HepG2 (cell line): ENCODE measurements around the gene TEDC1. TPM values are rescaled to one million over a fixed set of nuclear protein-coding genes. Genes with fewer than 3 reads are reported as not detected.

Experiments
- CSRNP1 ChIP-seq: sonication (generic); formaldehyde crosslinking; IDR thresholded peaks from 2 replicates; pipeline ENCODE4 v1.8.1; 2023; ENCODE audit warnings: mild to moderate bottlenecking, missing genetic modification reagents
- DRAP1 ChIP-seq: IDR thresholded peaks from 2 replicates; pipeline ENCODE4 v1.6.1; 2016; ENCODE audit warnings: missing genetic modification reagents, missing compliant biosample characterization
- GATAD1 ChIP-seq: IDR thresholded peaks from 2 replicates; pipeline ENCODE4 v1.6.1; 2016; ENCODE audit warnings: missing genetic modification reagents, missing compliant biosample characterization
- MAF1 ChIP-seq: sonication (generic); formaldehyde crosslinking; IDR thresholded peaks from 2 replicates; pipeline ENCODE4 v1.5.0; 2020; ENCODE audit warnings: missing genetic modification reagents, borderline replicate concordance
- RARG ChIP-seq: sonication (generic); formaldehyde crosslinking; IDR thresholded peaks from 2 replicates; pipeline ENCODE4 v1.4.0; 2020; ENCODE audit warnings: low read depth, mild to moderate bottlenecking, missing genetic modification reagents
- SMC3 ChIP-seq: IDR thresholded peaks from 2 replicates; pipeline ENCODE4 v1.6.1; 2011; ENCODE audit warnings: low read length, improper control_type of control experiment
- SNAPC4 ChIP-seq: sonication (generic); formaldehyde crosslinking; IDR thresholded peaks from 2 replicates; pipeline ENCODE4 v1.4.0; 2020; ENCODE audit warnings: mild to moderate bottlenecking, missing genetic modification reagents
- TEF ChIP-seq: sonication (generic); formaldehyde crosslinking; IDR thresholded peaks from 2 replicates; pipeline ENCODE4 v1.5.0; 2020; ENCODE audit warnings: missing genetic modification reagents
- TOE1 ChIP-seq: sonication (generic); formaldehyde crosslinking; IDR thresholded peaks from 2 replicates; pipeline ENCODE4 v1.4.0; 2020; ENCODE audit warnings: mild to moderate bottlenecking, missing genetic modification reagents
- U2AF2 ChIP-seq: fragments of 200-400 bp; formaldehyde crosslinking; IDR thresholded peaks from 2 replicates; pipeline ENCODE4 v1.6.1; 2017; ENCODE audit warnings: low read depth, mild to moderate bottlenecking, low read length
- ZBTB3 ChIP-seq: sonication (generic); formaldehyde crosslinking; IDR thresholded peaks from 2 replicates; pipeline ENCODE4 v1.4.0; 2020; ENCODE audit warnings: low read depth, mild to moderate bottlenecking, moderate library complexity, missing genetic modification reagents, borderline replicate concordance
- ZBTB7B ChIP-seq: sonication (generic); formaldehyde crosslinking; IDR thresholded peaks from 2 replicates; pipeline ENCODE4 v1.4.0; 2020; ENCODE audit warnings: missing genetic modification reagents
- polyA plus RNA-seq, 8 experiments: library from polyadenylated mRNA; depleted of rRNA in 3 of 8; stranded (reverse) in 7 of 8; unstranded in 1 of 8; fragments of >200 nt; fragmentation: Illumina TruSeq in 4 of 8; extraction: Trizol in 4 of 8; gene quantifications; 2 replicates each; pipeline versions ENCODE4 v1.2.1 to v1.2.3, GENCODE V29; 2011 to 2016; ENCODE audit warnings: low read depth in 4 of 8, missing spikeins in 1 of 8, mixed read lengths in 1 of 8; ENCODE audit not compliant: insufficient read depth in 1 of 8
- total RNA-seq, 5 experiments: library from RNA; depleted of rRNA; stranded (reverse); fragments of >200 nt; fragmentation: Illumina TruSeq; extraction: Trizol; gene quantifications; 2 replicates each; pipeline ENCODE4 v1.2.3, GENCODE V29; 2016; ENCODE audit warnings: low read depth in 1 of 5
- TF ChIP-seq, protein P1 (sequence below): sonication (generic); formaldehyde crosslinking; IDR thresholded peaks from 2 replicates; pipeline ENCODE4 v1.4.0; 2020; ENCODE audit warnings: mild to moderate bottlenecking, missing genetic modification reagents
- TF ChIP-seq, protein P2 (sequence below): sonication (generic); formaldehyde crosslinking; IDR thresholded peaks from 2 replicates; pipeline ENCODE4 v1.4.0; 2020; ENCODE audit warnings: missing genetic modification reagents

TEDC1 gene
- total and polyA plus RNA-seq, 2 of the 13 experiments (the other 11 are each of a cell fraction or from before 2014, with no cell fraction given): 5.7 to 27.4 TPM

GRCh38 chr14:105489542-105490266, 1.3 kb upstream of the TEDC1 start (continued):
- TF ChIP-seq, protein P1, sequence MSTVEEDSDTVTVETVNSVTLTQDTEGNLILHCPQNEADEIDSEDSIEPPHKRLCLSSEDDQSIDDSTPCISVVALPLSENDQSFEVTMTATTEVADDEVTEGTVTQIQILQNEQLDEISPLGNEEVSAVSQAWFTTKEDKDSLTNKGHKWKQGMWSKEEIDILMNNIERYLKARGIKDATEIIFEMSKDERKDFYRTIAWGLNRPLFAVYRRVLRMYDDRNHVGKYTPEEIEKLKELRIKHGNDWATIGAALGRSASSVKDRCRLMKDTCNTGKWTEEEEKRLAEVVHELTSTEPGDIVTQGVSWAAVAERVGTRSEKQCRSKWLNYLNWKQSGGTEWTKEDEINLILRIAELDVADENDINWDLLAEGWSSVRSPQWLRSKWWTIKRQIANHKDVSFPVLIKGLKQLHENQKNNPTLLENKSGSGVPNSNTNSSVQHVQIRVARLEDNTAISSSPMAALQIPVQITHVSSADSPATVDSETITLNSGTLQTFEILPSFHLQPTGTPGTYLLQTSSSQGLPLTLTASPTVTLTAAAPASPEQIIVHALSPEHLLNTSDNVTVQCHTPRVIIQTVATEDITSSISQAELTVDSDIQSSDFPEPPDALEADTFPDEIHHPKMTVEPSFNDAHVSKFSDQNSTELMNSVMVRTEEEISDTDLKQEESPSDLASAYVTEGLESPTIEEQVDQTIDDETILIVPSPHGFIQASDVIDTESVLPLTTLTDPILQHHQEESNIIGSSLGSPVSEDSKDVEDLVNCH (CRISPR knock-in tag): no peak
- TF ChIP-seq U2AF2 (no peak), DRAP1 (CRISPR knock-in tag) (0 out of 2 replicates have a peak, but pooled peaks have one; percentile 12), ZBTB3 (no peak), SNAPC4 (CRISPR knock-in tag) (no peak), TEF (CRISPR knock-in tag) (no peak), MAF1 (0 out of 2 replicates have a peak, but pooled peaks have one; percentile 33), TOE1 (CRISPR knock-in tag) (no peak), RARG (CRISPR knock-in tag) (no peak), SMC3 (peak; percentile 53), GATAD1 (no peak), CSRNP1 (CRISPR knock-in tag) (no peak), ZBTB7B (peak; percentile 32; the same call in 1 of the 2 replicates)
- TF ChIP-seq, protein P2, sequence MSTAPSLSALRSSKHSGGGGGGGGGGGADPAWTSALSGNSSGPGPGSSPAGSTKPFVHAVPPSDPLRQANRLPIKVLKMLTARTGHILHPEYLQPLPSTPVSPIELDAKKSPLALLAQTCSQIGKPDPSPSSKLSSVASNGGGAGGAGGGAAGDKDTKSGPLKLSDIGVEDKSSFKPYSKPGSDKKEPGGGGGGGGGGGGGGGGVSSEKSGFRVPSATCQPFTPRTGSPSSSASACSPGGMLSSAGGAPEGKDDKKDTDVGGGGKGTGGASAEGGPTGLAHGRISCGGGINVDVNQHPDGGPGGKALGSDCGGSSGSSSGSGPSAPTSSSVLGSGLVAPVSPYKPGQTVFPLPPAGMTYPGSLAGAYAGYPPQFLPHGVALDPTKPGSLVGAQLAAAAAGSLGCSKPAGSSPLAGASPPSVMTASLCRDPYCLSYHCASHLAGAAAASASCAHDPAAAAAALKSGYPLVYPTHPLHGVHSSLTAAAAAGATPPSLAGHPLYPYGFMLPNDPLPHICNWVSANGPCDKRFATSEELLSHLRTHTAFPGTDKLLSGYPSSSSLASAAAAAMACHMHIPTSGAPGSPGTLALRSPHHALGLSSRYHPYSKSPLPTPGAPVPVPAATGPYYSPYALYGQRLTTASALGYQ: no peak
